K562 (cell line): ENCODE measurements around the gene PEX10. TPM values are rescaled to one million over a fixed set of nuclear protein-coding genes. Genes with fewer than 3 reads are reported as not detected.

ENCODE experiments used
- BHLHE40 ChIP-seq: IDR thresholded peaks from 2 replicates; pipeline ENCODE4 v1.6.1; 2011; ENCODE audit warnings: low read length, improper control_type of control experiment
- GATAD2B ChIP-seq: fragments of 450-650 bp; IDR thresholded peaks from 2 replicates; pipeline ENCODE4 v1.6.1; 2017; ENCODE audit warnings: mild to moderate bottlenecking, borderline replicate concordance
- HNRNPK ChIP-seq: fragments of 200-400 bp; formaldehyde crosslinking; IDR thresholded peaks from one replicate; pipeline ENCODE4 v1.6.1; 2018; ENCODE audit warnings: mild to moderate bottlenecking, low read depth, low read length; ENCODE audit not compliant: poor library complexity, severe bottlenecking
- KLF13 ChIP-seq: fragments of 450-650 bp; IDR thresholded peaks from 2 replicates; pipeline ENCODE4 v1.6.1; 2016; ENCODE audit warnings: missing genetic modification characterization, low read depth, mild to moderate bottlenecking, missing compliant biosample characterization, moderate library complexity, borderline replicate concordance
- MAFG ChIP-seq: fragments of 450-650 bp; conservative IDR thresholded peaks from 2 replicates; pipeline ENCODE4 v1.6.1; 2016; ENCODE audit warnings: missing genetic modification characterization, missing compliant biosample characterization
- MCM5 ChIP-seq: fragments of 450-650 bp; IDR thresholded peaks from 2 replicates; pipeline ENCODE4 v1.6.1; 2016; ENCODE audit warnings: low read depth
- MYC ChIP-seq, 2 experiments: fragments of 250-450 bp in 1 of 2; sonication (Bioruptor Pico) in 1 of 2; IDR thresholded peaks; 2 replicates each; pipeline versions ENCODE4 v1.5.1 to v1.6.1; 2012 to 2021; ENCODE audit warnings: low read depth in 2 of 2, borderline replicate concordance in 1 of 2, improper control_type of control experiment in 1 of 2, low read length in 1 of 2, mild to moderate bottlenecking in 1 of 2, moderate library complexity in 1 of 2
- NFRKB ChIP-seq: fragments of 450-650 bp; IDR thresholded peaks from 2 replicates; pipeline ENCODE4 v1.6.1; 2016; ENCODE audit warnings: low read depth
- U2AF1 ChIP-seq: fragments of 200-400 bp; formaldehyde crosslinking; optimal IDR thresholded peaks from 2 replicates; pipeline ENCODE3; 2017; ENCODE audit warnings: mild to moderate bottlenecking, low read depth, low read length, moderate library complexity
- ZNF224 ChIP-seq: sonication (generic); formaldehyde crosslinking; IDR thresholded peaks from 2 replicates; pipeline ENCODE4 v1.8.0; 2022; ENCODE audit warnings: mild to moderate bottlenecking, missing genetic modification reagents
- polyA plus RNA-seq, 8 experiments: library from polyadenylated mRNA; depleted of rRNA in 4 of 8; stranded (reverse) in 5 of 8; unstranded in 3 of 8; fragments of >200 nt; fragmentation: Nextera tagmentation in 2 of 8; fragmentation: Illumina TruSeq in 1 of 8; extraction: Ambion mirVana in 2 of 8; extraction: Trizol in 1 of 8; gene quantifications; 2 replicates each; pipeline versions ENCODE4 v1.2.1 to v1.2.3, GENCODE V29; 2011 to 2014; ENCODE audit warnings: inconsistent platforms in 1 of 8, missing spikeins in 1 of 8
- total RNA-seq, 7 experiments: library from RNA; depleted of rRNA in 6 of 7; stranded (reverse); fragments of >200 nt in 6 of 7; fragmentation: Illumina TruSeq in 2 of 7; extraction: Trizol in 2 of 7; gene quantifications; 2 replicates each; pipeline versions ENCODE4 v1.2.1 to v1.2.3, GENCODE V29; 2011 to 2021; ENCODE audit warnings: low replicate concordance in 1 of 7
- TF ChIP-seq, protein P1 (sequence below): fragments of 450-650 bp; IDR thresholded peaks from 2 replicates; pipeline ENCODE4 v1.6.1; 2017; ENCODE audit warnings: antibody characterized with exemption, mild to moderate bottlenecking
- TF ChIP-seq, protein P2 (sequence below): sonication (generic); formaldehyde crosslinking; IDR thresholded peaks from 2 replicates; pipeline ENCODE4 v1.8.1; 2023; ENCODE audit warnings: mild to moderate bottlenecking, missing genetic modification reagents
- TF ChIP-seq, protein P3 (sequence below): fragments of 250-450 bp; sonication (Bioruptor Pico); IDR thresholded peaks from 2 replicates; pipeline ENCODE4 v1.4.0; 2020

The PEX10 gene
- total and polyA plus RNA-seq, 9 of the 15 experiments (the other 6 are each of a cell fraction or from before 2014, with no cell fraction given): 0.03 to 26.2 (median 8.7) TPM

DNA sequence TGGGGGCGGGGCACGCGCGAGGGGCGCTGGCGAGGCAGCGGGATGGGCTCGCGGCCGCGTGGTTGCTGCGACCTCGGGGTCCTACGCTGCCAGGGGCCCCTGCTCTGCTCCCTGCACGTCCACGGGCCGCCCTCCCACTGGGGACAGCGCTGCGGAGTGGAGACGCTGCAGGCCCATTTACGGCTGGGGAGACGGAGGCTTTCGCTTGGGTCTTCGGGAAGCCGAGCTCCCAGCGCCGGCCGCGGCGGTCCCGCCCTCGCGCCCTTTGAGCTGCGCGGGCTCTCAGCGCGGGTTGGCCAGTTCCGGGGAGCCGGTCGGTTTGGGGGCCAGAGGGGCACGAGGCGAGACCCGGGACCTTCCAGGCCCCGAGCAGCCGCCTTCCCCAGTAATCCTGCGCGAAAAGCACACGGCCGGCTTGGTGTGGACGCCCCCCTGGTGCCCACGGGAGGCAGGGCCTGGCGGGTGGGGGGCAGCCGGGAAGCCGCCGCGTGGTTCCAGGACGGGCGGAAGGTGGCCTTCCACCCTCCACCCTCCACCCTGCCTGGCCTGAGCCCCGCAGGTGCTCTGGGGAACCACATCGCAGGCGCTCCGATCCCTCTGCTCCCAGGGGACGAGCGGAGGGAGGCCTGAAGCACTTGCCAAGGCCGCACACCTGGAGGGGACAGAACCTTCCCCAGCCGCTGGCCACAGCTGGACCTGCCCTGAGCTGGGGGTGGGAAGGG lies 570 bp upstream of the PEX10 start (continued):
- TF ChIP-seq, protein P1, sequence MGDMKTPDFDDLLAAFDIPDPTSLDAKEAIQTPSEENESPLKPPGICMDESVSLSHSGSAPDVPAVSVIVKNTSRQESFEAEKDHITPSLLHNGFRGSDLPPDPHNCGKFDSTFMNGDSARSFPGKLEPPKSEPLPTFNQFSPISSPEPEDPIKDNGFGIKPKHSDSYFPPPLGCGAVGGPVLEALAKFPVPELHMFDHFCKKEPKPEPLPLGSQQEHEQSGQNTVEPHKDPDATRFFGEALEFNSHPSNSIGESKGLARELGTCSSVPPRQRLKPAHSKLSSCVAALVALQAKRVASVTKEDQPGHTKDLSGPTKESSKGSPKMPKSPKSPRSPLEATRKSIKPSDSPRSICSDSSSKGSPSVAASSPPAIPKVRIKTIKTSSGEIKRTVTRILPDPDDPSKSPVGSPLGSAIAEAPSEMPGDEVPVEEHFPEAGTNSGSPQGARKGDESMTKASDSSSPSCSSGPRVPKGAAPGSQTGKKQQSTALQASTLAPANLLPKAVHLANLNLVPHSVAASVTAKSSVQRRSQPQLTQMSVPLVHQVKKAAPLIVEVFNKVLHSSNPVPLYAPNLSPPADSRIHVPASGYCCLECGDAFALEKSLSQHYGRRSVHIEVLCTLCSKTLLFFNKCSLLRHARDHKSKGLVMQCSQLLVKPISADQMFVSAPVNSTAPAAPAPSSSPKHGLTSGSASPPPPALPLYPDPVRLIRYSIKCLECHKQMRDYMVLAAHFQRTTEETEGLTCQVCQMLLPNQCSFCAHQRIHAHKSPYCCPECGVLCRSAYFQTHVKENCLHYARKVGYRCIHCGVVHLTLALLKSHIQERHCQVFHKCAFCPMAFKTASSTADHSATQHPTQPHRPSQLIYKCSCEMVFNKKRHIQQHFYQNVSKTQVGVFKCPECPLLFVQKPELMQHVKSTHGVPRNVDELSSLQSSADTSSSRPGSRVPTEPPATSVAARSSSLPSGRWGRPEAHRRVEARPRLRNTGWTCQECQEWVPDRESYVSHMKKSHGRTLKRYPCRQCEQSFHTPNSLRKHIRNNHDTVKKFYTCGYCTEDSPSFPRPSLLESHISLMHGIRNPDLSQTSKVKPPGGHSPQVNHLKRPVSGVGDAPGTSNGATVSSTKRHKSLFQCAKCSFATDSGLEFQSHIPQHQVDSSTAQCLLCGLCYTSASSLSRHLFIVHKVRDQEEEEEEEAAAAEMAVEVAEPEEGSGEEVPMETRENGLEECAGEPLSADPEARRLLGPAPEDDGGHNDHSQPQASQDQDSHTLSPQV: peak; percentile 83
- no peak for TF ChIP-seq HNRNPK
- TF ChIP-seq MYC (IDR thresholded peaks at IDR 0.05; ENCODE audit: low read depth, low read length): peak; percentile 0
- TF ChIP-seq MYC (CRISPR knock-in tag; IDR thresholded peaks at IDR 0.05; ENCODE audit: borderline replicate concordance, low read depth): peak; percentile 76; the same call in 1 of the 2 replicates
- TF ChIP-seq, protein P2, sequence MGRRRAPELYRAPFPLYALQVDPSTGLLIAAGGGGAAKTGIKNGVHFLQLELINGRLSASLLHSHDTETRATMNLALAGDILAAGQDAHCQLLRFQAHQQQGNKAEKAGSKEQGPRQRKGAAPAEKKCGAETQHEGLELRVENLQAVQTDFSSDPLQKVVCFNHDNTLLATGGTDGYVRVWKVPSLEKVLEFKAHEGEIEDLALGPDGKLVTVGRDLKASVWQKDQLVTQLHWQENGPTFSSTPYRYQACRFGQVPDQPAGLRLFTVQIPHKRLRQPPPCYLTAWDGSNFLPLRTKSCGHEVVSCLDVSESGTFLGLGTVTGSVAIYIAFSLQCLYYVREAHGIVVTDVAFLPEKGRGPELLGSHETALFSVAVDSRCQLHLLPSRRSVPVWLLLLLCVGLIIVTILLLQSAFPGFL (CRISPR knock-in tag): no peak
- 0 out of 2 replicates have a peak, but pooled peaks have one; percentile 1 for TF ChIP-seq BHLHE40
- TF ChIP-seq MAFG (tag): no peak
- TF ChIP-seq, protein P3, sequence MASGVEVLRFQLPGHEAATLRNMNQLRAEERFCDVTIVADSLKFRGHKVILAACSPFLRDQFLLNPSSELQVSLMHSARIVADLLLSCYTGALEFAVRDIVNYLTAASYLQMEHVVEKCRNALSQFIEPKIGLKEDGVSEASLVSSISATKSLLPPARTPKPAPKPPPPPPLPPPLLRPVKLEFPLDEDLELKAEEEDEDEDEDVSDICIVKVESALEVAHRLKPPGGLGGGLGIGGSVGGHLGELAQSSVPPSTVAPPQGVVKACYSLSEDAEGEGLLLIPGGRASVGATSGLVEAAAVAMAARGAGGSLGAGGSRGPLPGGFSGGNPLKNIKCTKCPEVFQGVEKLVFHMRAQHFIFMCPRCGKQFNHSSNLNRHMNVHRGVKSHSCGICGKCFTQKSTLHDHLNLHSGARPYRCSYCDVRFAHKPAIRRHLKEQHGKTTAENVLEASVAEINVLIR (CRISPR knock-in tag): no peak
- no peak for TF ChIP-seq U2AF1
- TF ChIP-seq ZNF224: no peak; the same call in 1 of the 2 replicates
- TF ChIP-seq MCM5: no peak
- TF ChIP-seq NFRKB: no peak
- no peak for TF ChIP-seq GATAD2B
- TF ChIP-seq KLF13 (tag): no peak
